Osteoblast (primary cell): ENCODE results near the gene WDR31. TPM values are rescaled to one million over a fixed set of nuclear protein-coding genes. Genes with fewer than 3 reads are reported as not detected.

Experiments
- DNase-seq: peaks from one replicate; pipeline ENCODE4 v3.0.0; 2011; ENCODE audit warnings: low spot score, mixed read lengths; ENCODE audit not compliant: insufficient read length; ENCODE audit errors: missing footprints
- H2AFZ ChIP-seq: 2 replicates; pipeline ENCODE4 v1.6.0; 2011; ENCODE audit warnings: mild to moderate bottlenecking, low read length
- H3K27ac ChIP-seq: 2 replicates; pipeline ENCODE4 v1.5.1; 2011; ENCODE audit warnings: mild to moderate bottlenecking, low read depth, low read length, moderate library complexity
- H3K27me3 ChIP-seq: 2 replicates; pipeline ENCODE4 v1.6.0; 2012; ENCODE audit warnings: mild to moderate bottlenecking, control low read depth, inconsistent platforms, low read length, moderate library complexity; ENCODE audit not compliant: insufficient read depth
- H3K36me3 ChIP-seq: 2 replicates; pipeline ENCODE4 v1.5.1; 2011; ENCODE audit warnings: mild to moderate bottlenecking, low read length, control low read depth, moderate library complexity; ENCODE audit not compliant: insufficient read depth
- H3K4me1 ChIP-seq: 2 replicates; pipeline ENCODE4 v1.5.1; 2011; ENCODE audit warnings: mild to moderate bottlenecking, low read length, control low read depth, moderate library complexity; ENCODE audit not compliant: insufficient read depth
- H3K4me2 ChIP-seq: 2 replicates; pipeline ENCODE4 v1.6.0; 2011; ENCODE audit warnings: mild to moderate bottlenecking, low read length; ENCODE audit not compliant: insufficient read depth
- H3K4me3 ChIP-seq: fragments of 200-600 bp; sonication (generic); 3 replicates; pipeline ENCODE4 v1.5.1; 2012; ENCODE audit warnings: mild to moderate bottlenecking, low read length, inconsistent platforms; ENCODE audit not compliant: insufficient read depth
- H3K79me2 ChIP-seq: 2 replicates; pipeline ENCODE4 v1.6.0; 2012; ENCODE audit warnings: mild to moderate bottlenecking, low read length, control low read depth, inconsistent platforms; ENCODE audit not compliant: insufficient read depth
- H3K9me3 ChIP-seq: 2 replicates; pipeline ENCODE4 v1.5.1; 2011; ENCODE audit warnings: low read depth, low read length, control low read depth
- H4K20me1 ChIP-seq: 2 replicates; pipeline ENCODE4 v1.6.0; 2012; ENCODE audit warnings: mild to moderate bottlenecking, low read length, control low read depth; ENCODE audit not compliant: insufficient read depth
- CTCF ChIP-seq: IDR thresholded peaks from 2 replicates; pipeline ENCODE4 v1.5.1; 2011; ENCODE audit warnings: mild to moderate bottlenecking, low read depth, low read length, moderate library complexity; ENCODE audit errors: extremely low read depth
- total RNA-seq: library from RNA; depleted of rRNA; stranded (reverse); fragments of >200 nt; gene quantifications from 2 replicates; pipeline ENCODE4 v1.2.3, GENCODE V29; 2012

The WDR31 gene
- total RNA-seq, 1 donor: 1.4 TPM

- Histone ChIP-seq H3K4me1 (peaks cover under 1% of the 10 kb centered on the region), H2AFZ (no peak overlapping the region), H3K4me2 (no peak overlapping the region), H3K9me3 (no peaks in the 10 kb centered on the region), H3K4me3 (no peak overlapping the region), H4K20me1 (no peaks in the 10 kb centered on the region), H3K36me3 (no peaks in the 10 kb centered on the region), H3K27ac (no peak overlapping the region), H3K79me2 (no peaks in the 10 kb centered on the region), H3K27me3 (peaks cover 45% of the 10 kb centered on the region)
- TF ChIP-seq CTCF: no peak
- DNase-seq: no peak
Observed at GRCh38 chr9:113349066-113349444, 9.0 kb upstream of the WDR31 start.

GRCh38 chr9:113348437-113348836 is 8.4 kb upstream of the WDR31 start:
- H3K27ac ChIP-seq: no peak overlapping the region
- no peaks in the 10 kb centered on the region for H3K9me3 ChIP-seq
- peaks cover 41% of the 10 kb centered on the region for H3K27me3 ChIP-seq
- no peaks in the 10 kb centered on the region for H4K20me1 ChIP-seq
- no peaks in the 10 kb centered on the region for H3K36me3 ChIP-seq
- no peak for DNase-seq
- peaks cover 4% of the 10 kb centered on the region for H3K4me1 ChIP-seq
- no peak overlapping the region for H2AFZ ChIP-seq
- no peak overlapping the region for H3K4me2 ChIP-seq
- TF ChIP-seq CTCF: no peak
- H3K4me3 ChIP-seq: no peak overlapping the region
- H3K79me2 ChIP-seq: no peaks in the 10 kb centered on the region

- no peak for TF ChIP-seq CTCF
- peaks cover 4% of the 10 kb centered on the region for H3K4me1 ChIP-seq
- no peaks in the 10 kb centered on the region for H3K9me3 ChIP-seq
Observed at GRCh38 chr9:113345671-113346070, 5.6 kb upstream of the WDR31 start.

DNA sequence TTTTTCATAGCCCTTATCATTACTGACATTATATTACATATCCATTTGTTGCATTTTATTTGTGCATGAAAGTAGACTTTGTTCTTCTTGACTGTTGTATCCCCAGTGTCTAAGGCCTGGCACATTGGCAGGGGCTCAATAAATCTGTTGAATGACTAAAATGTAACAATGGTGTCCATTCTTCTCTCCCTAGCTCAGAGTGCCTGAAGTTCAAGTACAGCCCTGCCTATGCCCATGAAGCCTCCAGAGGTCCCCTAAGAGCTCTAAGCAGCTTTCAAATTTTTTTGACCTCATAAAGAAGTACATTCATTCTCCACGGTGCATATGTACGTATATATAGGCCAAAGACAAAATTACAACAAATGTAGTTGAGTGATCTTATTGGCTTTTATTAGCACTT is 5.1 kb upstream of the WDR31 start:
- H3K4me3 ChIP-seq: no peak overlapping the region
- H3K36me3 ChIP-seq: no peaks in the 10 kb centered on the region
- H4K20me1 ChIP-seq: no peaks in the 10 kb centered on the region
- H3K27ac ChIP-seq: no peak overlapping the region
- no peak for DNase-seq
- peaks cover 8% of the 10 kb centered on the region for H3K4me1 ChIP-seq
- H3K9me3 ChIP-seq: no peaks in the 10 kb centered on the region
- H3K79me2 ChIP-seq: no peaks in the 10 kb centered on the region
- H3K27me3 ChIP-seq: peaks cover 19% of the 10 kb centered on the region
- no peak overlapping the region for H2AFZ ChIP-seq
- H3K4me2 ChIP-seq: no peak overlapping the region
- no peak for TF ChIP-seq CTCF

More at GRCh38 chr9:113345671-113346070, 5.6 kb upstream of the WDR31 start:
- DNase-seq: peak; percentile 53
- Histone ChIP-seq H4K20me1 (no peaks in the 10 kb centered on the region), H2AFZ (no peak overlapping the region), H3K4me2 (no peak overlapping the region), H3K36me3 (no peaks in the 10 kb centered on the region), H3K27me3 (peaks cover 24% of the 10 kb centered on the region), H3K4me3 (no peak overlapping the region), H3K79me2 (no peaks in the 10 kb centered on the region), H3K27ac (no peak overlapping the region)
